KMS-11 (cell line): ENCODE results near the gene FANCI.
A peak's percentile ranks its signal among the peaks of the same experiment; 100 is the strongest.

Source experiments
- H2AFZ ChIP-seq: fragments of 200-600 bp; sonication (generic); 2 replicates; pipeline ENCODE4 v1.6.1; 2016; ENCODE audit warnings: antibody characterized with exemption, mixed run types, low read depth
- H3K27ac ChIP-seq: fragments of 200-600 bp; sonication (generic); 2 replicates; pipeline ENCODE4 v1.6.1; 2016; ENCODE audit warnings: mild to moderate bottlenecking, mixed run types
- H3K27me3 ChIP-seq: fragments of 200-600 bp; sonication (generic); 2 replicates; pipeline ENCODE4 v1.6.1; 2017; ENCODE audit warnings: mild to moderate bottlenecking, low read depth, mixed run types, moderate library complexity; ENCODE audit not compliant: insufficient read depth
- H3K36me3 ChIP-seq: fragments of 200-600 bp; sonication (generic); 2 replicates; pipeline ENCODE4 v1.6.1; 2017; ENCODE audit warnings: mild to moderate bottlenecking, mixed run types; ENCODE audit not compliant: insufficient read depth
- H3K4me1 ChIP-seq: fragments of 200-600 bp; sonication (generic); 2 replicates; pipeline ENCODE4 v1.6.1; 2016; ENCODE audit warnings: mild to moderate bottlenecking, low read depth, mixed run types; ENCODE audit not compliant: poor library complexity, severe bottlenecking
- H3K4me2 ChIP-seq: fragments of 200-600 bp; sonication (generic); 2 replicates; pipeline ENCODE4 v1.7.0; 2016; ENCODE audit warnings: mild to moderate bottlenecking, mixed run types
- H3K4me3 ChIP-seq: fragments of 200-600 bp; sonication (generic); IDR thresholded peaks from 2 replicates; pipeline ENCODE4 v1.6.1; 2017; ENCODE audit warnings: low read depth, low read length, mixed read lengths; ENCODE audit not compliant: insufficient read depth
- H3K79me2 ChIP-seq: fragments of 200-600 bp; sonication (generic); 2 replicates; pipeline ENCODE4 v1.6.1; 2016; ENCODE audit warnings: low read depth, mixed run types; ENCODE audit not compliant: insufficient read depth
- H3K9ac ChIP-seq: fragments of 200-600 bp; sonication (generic); 2 replicates; pipeline ENCODE4 v1.6.1; 2016; ENCODE audit warnings: mild to moderate bottlenecking, mixed run types
- H4K20me1 ChIP-seq: fragments of 200-600 bp; sonication (generic); 2 replicates; pipeline ENCODE4 v1.6.1; 2016; ENCODE audit warnings: mild to moderate bottlenecking, mixed run types; ENCODE audit not compliant: insufficient read depth
- TF ChIP-seq, protein P1 (sequence below): fragments of 200-600 bp; sonication (generic); conservative IDR thresholded peaks from 2 replicates; pipeline ENCODE4 v1.6.1; 2017; ENCODE audit warnings: low read depth, mild to moderate bottlenecking, antibody characterized with exemption, low read length, moderate library complexity, mixed read lengths

The FANCI gene

DNA sequence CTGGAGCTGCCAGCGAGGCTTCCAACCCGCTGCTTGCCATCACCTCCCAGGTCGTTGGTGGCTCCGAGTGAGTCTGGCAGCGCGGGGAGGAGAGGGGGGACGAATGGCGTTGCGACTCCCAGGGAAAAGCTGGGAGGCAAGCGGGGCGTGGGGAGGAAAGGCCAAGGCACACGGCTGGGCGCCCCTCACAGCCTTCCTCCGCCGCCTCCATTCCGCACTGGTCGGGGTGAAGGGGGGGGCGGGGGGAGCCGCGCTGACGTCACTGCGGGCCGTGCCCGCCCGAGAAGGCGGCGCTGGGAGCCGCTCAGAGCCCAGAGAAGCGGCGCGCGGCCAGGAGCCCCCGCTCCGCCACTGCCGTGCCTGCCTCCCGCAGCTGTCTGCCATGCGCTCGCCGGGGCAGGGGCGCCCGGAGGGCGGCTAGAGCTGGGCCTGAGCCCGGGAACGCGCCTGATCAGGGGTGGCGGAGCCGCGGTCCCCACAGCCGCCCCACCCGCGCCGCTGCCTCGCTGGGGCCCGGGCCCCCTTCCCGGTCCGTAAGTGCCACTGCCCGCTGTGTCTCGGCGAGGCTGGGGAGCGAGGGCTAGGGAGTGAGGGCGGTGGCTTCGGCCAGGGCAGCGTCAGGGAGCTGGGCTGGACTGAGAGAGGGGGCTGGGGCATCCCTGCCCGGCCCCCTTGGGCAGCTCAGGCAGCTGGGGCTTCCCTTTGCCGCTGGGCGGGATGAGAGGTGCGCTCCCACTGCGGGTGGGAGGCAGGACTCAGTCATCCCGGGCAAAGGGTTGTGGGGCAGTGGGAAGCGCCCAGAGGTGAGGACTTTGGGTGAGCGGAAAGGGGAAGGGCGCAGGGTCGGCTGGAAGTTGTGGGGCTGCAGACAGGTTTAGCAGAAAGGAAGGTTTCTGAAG is 118.7 kb downstream of the FANCI start:
- Histone ChIP-seq H3K4me1 (peaks cover 5% of the 10 kb centered on the region), H3K4me3 (no peak overlapping the region), H3K27me3 (peaks cover 90% of the 10 kb centered on the region), H3K9ac (no peak overlapping the region), H4K20me1 (no peaks in the 10 kb centered on the region), H3K4me2 (peak overlapping the region; percentile 15; the same call in 1 of the 2 replicates), H3K36me3 (no peaks in the 10 kb centered on the region), H3K27ac (no peak overlapping the region), H3K79me2 (no peaks in the 10 kb centered on the region), H2AFZ (no peak overlapping the region)
- TF ChIP-seq, protein P1, sequence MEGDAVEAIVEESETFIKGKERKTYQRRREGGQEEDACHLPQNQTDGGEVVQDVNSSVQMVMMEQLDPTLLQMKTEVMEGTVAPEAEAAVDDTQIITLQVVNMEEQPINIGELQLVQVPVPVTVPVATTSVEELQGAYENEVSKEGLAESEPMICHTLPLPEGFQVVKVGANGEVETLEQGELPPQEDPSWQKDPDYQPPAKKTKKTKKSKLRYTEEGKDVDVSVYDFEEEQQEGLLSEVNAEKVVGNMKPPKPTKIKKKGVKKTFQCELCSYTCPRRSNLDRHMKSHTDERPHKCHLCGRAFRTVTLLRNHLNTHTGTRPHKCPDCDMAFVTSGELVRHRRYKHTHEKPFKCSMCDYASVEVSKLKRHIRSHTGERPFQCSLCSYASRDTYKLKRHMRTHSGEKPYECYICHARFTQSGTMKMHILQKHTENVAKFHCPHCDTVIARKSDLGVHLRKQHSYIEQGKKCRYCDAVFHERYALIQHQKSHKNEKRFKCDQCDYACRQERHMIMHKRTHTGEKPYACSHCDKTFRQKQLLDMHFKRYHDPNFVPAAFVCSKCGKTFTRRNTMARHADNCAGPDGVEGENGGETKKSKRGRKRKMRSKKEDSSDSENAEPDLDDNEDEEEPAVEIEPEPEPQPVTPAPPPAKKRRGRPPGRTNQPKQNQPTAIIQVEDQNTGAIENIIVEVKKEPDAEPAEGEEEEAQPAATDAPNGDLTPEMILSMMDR: no peak

DNA sequence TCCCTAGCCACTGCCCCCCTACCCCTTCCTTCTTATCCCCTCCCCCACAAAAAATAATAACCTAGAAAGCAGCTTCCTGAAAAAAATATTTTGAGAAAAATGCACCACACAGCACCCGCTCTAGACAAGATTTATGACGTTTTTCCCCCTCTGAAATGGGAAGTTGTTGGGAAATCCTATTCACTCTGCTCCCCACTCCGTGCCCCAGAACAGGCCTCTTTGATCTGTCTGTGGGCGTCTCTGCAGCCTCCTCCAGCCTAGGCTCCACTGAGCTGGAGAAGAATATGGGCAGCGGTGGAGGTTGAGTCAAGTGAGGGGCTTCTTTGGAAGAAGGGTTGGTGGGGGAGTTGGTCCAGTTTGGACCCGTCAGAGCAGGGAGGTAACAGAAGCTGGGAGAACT is 119.4 kb downstream of the FANCI start:
- Histone ChIP-seq H3K27ac (no peak overlapping the region), H3K36me3 (no peaks in the 10 kb centered on the region), H3K79me2 (no peaks in the 10 kb centered on the region), H4K20me1 (no peaks in the 10 kb centered on the region), H3K4me1 (peaks cover 5% of the 10 kb centered on the region), H3K27me3 (peaks cover 86% of the 10 kb centered on the region), H3K4me2 (no peak overlapping the region), H3K9ac (no peak overlapping the region), H2AFZ (no peak overlapping the region), H3K4me3 (no peak overlapping the region)
- TF ChIP-seq, protein P1: no peak

DNA sequence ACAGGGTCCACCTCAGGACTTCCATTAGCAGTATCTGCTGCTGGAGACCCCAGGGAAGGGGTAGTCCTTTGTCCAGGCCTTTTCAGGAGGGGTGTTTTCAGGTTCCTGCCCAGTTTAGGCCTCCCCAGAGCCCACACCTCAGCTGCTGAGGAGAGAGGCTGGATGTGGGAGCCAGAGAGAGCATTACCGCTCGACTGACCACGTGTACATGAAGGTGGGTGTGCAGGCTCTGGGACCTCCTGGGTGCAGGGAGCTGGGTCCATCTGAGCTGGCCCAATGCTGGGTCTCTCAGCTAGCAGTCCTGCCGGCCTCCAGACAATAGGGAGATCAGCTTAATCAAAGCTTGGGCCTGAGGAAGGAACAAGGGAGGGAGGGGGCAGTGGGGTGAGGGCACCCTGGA is 120.0 kb downstream of the FANCI start:
- Histone ChIP-seq H3K27me3 (peaks cover 85% of the 10 kb centered on the region), H3K4me1 (no peaks in the 10 kb centered on the region), H3K27ac (no peak overlapping the region), H3K4me3 (no peak overlapping the region), H3K36me3 (no peaks in the 10 kb centered on the region), H4K20me1 (no peaks in the 10 kb centered on the region), H3K79me2 (no peaks in the 10 kb centered on the region), H3K4me2 (no peak overlapping the region), H2AFZ (no peak overlapping the region), H3K9ac (no peak overlapping the region)
- TF ChIP-seq, protein P1: no peak

DNA sequence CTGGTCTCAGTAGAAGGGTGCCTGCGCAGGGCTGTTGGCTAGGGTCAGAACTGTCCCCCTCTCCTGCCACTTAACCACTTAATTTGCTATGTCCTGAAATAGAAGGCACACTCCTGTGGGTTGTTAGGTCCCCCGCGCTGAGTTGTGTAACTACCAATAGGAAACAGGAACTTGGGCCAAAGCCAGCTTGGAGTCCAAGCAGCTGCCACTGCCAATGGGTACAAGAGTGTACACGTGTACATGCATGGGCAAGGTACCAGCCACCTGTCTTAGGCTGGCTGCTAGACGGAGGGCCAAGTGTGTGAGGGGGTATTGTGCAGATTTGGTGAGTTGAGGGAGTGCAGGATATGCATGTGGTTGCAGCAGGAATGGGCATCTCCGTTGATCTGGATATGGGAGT is 120.6 kb downstream of the FANCI start:
- H3K36me3 ChIP-seq: no peaks in the 10 kb centered on the region
- H4K20me1 ChIP-seq: no peaks in the 10 kb centered on the region
- TF ChIP-seq, protein P1: no peak
- H3K27ac ChIP-seq: no peak overlapping the region
- no peaks in the 10 kb centered on the region for H3K4me1 ChIP-seq
- H3K79me2 ChIP-seq: no peaks in the 10 kb centered on the region
- H3K27me3 ChIP-seq: peaks cover 89% of the 10 kb centered on the region
- H3K4me3 ChIP-seq: no peak overlapping the region
- H2AFZ ChIP-seq: no peak overlapping the region
- no peak overlapping the region for H3K4me2 ChIP-seq
- H3K9ac ChIP-seq: no peak overlapping the region
